ENCODE results near the gene AFAP1.

- TF ChIP-seq CTCF (IDR thresholded peaks at IDR 0.05) (no peak), POLR2A (IDR thresholded peaks at IDR 0.05) (no peak)
Observed at GRCh38 chr4:7812921-7813320, 126.7 kb downstream of the AFAP1 start.

All from Peyer's patch (tissue), 4 donors.